PC-9 (cell line): ENCODE measurements around the gene FGD4.

Experiments
- CTCF ChIP-seq: fragments of 200-600 bp; sonication (generic); conservative IDR thresholded peaks from 2 replicates; pipeline ENCODE4 v1.6.1; 2017; ENCODE audit warnings: mixed run types, antibody characterized with exemption, mild to moderate bottlenecking, moderate library complexity
- EZH2 ChIP-seq: fragments of 200-600 bp; sonication (generic); IDR thresholded peaks from 2 replicates; pipeline ENCODE4 v1.8.0; 2017; ENCODE audit warnings: antibody characterized with exemption, low read depth

DNA sequence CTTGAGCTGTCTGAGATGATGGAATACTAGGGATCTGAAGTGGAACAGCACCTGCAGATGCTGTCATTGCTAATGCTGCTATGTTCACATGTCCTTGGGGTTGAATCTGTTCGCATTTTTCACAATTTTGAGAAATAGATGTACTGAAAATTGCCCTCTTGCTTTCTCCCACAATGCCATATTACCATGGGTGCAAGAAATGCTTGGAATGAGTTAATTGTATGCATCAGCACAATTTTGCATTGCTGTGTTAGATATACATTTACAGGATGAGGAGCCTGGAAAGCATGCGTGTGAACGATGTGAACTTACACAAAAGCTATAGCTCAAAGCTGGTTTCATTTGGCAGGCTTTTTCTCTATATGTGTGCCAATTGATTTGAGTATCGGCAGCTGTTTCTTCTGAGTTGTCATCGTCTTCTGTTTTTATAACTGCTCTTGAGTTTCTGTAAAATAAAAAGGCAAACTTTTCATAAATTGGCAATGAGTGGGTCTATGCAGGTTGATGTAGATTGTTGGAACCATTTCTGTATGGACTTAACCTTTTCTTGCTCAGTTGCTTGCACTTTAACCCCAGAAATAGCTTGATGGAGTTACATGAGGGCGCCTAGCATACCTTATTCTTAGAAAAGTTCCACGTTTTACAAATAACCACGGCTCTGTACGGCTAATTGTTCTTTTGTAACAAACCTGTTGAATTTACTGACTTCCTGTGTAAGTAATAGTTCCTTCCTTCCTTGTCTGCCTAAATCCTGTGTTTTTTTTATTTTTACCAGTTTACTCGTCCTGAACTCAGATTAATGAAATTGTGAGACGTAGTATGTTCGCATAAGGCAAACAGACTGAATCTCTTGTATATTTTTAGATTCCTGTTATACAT is 105.9 kb downstream of the FGD4 start:
- TF ChIP-seq CTCF (no peak), EZH2 (no peak)
